GM21619 (cell line): ENCODE data around the gene MYL10.

Experiments used
- ATAC-seq: cut with Tn5 transposase; IDR thresholded peaks from one replicate; pipeline ENCODE4 v1.9.1; 2021; ENCODE audit not compliant: unreplicated experiment

The MYL10 gene

DNA sequence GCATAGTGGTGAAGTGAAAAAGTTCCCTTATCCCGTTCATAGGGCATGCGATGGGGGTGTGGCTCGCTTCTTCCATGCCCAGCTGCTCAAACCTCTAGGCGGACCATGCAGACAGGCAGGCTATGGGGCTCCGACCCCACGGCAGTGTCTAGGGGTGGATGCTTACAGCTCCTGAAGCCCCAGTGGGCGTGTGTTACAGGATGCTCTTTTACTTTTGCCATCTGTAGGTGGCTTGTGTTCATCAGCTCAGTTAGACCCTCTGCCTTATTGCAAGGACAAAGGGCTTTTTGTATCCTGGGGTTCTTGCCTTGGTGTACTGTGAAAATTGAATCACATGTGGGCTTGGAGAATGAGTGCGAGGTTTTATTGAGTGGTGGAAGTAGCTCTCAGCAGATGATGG is at the start of gene MYL10:
Gene MYL10 (minus strand): TSS at position 126 of the 400 bp plus-strand sequence. CDS start 178 bp downstream, outside the sequence.
- ATAC-seq, result no peak

GRCh38 chr7:101678658-101679057 is 49.6 kb upstream of the MYL10 start:
- ATAC-seq, result no peak

DNA sequence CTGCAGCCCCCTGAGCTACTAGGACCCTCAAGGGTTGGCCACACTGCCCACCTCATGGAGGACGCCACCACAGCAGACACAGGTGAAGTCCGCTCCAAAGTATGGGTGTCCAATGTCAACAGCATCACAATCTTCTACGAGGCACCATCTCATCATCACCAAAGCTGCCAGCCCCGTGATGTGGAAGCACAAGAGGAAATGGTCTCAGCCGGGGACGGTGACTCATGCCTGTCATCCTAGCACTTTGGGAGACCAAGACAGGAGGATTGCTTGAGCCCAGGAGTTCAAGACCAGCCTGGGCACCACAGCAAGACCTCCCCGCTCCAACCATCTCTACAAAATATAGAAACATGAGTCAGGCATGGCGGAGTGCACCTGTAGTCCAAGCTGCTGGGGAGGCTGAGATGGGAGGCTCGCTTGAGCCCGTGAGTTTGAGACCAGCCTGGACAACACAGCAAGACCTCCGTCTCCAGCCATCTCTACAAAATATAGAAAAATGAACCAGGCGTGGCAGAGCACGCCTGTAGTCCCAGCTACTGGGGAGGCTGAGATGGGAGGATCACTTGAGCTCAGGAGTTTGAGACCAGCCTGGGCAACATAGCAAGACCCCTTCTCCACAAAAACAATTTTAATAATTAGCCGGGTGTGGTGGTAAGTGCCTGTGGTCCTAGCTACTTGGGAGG is 48.8 kb upstream of the MYL10 start:
- no peak for ATAC-seq

- no peak for ATAC-seq
These were observed 48.3 kb upstream of the MYL10 start for GRCh38 chr7:101677391-101677790.

GRCh38 chr7:101676956-101677355 is 47.9 kb upstream of the MYL10 start:
- no peak for ATAC-seq

- ATAC-seq, result no peak
These were observed 47.0 kb upstream of the MYL10 start for GRCh38 chr7:101676062-101676598.

DNA sequence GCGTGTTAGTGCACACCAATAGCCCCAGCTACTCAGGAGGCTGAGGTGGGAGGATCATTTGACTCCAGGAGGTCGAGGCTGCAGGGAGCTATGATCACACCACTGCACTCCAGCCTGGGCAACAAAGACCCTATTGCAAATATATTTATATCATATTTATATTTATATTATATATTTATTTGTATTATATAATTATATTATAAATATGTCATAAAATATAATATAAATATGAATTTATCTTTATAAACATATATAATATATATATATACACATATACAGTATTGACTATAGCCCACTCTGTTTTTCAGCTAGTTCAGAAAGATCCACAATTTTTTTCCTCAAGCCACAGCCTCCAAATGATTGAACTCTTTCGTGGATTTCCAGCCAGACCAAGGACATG is 45.3 kb upstream of the MYL10 start:
- ATAC-seq, result no peak

GRCh38 chr7:101673951-101674350 is 44.9 kb upstream of the MYL10 start:
- ATAC-seq, result no peak

DNA sequence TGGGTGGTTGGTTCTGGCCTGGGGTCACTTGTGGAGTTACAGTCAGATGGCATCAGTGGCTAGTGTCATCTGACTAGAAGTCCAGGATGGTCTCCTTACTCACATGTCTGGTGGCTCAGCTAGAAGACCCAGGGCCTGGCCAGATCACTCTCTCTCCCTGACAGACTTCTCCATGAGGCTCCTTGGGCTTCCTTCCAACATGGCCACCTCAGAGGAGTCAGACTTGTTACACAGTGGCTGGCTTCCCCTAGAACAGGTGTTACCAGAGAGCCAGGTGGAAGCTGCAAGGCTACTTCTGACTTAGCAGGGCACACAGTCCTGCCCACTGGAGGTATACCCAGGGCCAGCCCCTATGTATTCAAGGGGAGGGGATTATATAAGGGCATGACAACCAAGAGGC is 44.2 kb upstream of the MYL10 start:
- no peak for ATAC-seq

GRCh38 chr7:101671371-101672356 is 42.6 kb upstream of the MYL10 start:
- no peak for ATAC-seq

DNA sequence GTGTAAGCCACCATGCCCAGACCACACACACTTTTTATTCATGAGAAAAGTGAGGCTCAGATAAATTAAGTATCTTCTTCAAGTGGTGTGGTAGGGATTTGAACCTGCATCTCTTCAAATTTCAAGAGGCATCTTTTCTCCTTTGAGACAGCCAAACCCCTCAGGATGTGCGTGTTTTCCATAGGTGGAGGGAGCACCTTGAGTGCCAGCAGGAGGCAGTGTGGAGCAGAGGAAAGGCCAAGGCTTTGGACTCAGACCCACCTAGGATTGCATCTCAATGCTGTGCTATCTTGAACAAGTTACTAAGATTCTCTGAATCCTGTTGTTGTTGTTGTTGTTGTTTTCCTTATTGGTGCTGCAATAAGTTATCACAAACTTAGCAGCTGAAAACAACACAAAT is 40.2 kb upstream of the MYL10 start:
- no peak for ATAC-seq

- ATAC-seq, result no peak
These were observed 39.6 kb upstream of the MYL10 start for GRCh38 chr7:101668726-101669125.

- no peak for ATAC-seq
These were observed 38.8 kb upstream of the MYL10 start for GRCh38 chr7:101667920-101668319.

DNA sequence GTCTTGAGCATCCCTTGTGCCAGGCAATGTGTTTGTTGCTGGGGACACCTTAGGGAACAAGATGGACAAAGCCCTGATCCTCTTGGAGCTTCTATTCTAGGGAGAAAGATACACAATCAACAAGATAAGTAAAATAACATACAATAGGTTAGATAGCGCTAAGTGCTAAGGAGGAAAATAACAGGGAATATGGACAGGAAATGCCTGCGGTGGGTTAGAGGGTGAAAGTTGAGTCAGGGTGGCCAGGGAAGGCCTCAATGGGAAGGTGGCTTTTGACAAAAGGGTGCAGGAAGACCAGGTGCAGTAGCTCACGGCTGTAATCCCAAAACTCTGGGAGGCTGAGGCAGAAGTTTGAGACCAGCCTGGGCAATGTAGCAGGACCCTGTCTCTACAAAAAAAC is 38.3 kb upstream of the MYL10 start:
- no peak for ATAC-seq

GRCh38 chr7:101666741-101667140 is 37.6 kb upstream of the MYL10 start:
- ATAC-seq, result no peak

DNA sequence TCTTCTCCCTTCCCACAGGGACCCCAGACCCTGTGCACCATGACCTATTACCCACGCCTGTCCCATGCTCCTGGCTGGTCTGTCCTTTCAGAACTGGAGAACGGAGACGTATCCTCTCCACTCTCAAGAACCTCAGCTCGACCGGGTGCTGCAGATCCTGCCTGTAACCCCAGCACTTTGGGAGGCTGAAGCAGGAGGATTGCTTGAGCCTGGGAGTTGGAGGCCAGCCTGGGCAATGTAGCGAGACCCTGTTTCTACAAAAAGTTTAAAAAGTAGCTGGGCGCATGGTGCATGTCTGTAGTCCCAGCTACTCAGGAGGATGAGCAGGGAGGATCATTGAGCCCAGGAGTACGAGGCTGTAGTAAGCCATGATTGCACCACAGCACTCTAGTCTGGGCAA is 37.2 kb upstream of the MYL10 start:
- ATAC-seq, result no peak

DNA sequence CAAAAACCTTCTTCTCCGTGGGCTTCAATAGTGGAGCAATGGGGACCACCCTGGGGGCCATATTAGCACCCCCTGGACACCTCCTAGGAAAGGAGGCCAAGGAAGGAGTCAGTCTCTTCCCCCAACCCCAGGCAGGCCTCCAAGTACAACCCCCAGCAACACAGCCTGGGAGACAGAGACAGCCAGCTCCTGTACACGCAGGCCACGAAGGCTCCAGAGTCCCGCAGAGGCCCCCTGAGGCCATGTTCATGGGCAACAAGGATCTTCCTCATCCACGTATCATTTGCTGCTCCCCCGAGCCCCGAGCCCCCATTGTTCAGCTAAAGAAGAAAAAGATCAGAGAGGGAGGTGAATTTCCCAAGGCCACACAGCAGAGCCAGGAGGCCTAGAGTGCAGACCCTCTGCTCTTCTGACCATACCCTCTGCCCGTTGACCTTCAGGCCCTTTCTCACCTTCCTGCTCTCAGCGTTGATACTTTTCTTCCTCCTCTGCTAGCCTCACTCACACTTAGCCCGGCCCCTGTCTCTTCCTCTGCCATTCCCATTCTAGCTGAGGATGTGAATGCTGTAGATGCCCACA is 35.9 kb upstream of the MYL10 start:
- no peak for ATAC-seq

GRCh38 chr7:101664436-101664835 is 35.3 kb upstream of the MYL10 start:
- no peak for ATAC-seq

- no peak for ATAC-seq
These were observed 34.7 kb upstream of the MYL10 start for GRCh38 chr7:101663747-101664146.

- no peak for ATAC-seq
These were observed 33.4 kb upstream of the MYL10 start for GRCh38 chr7:101662447-101662998.

- no peak for ATAC-seq
These were observed 30.6 kb upstream of the MYL10 start for GRCh38 chr7:101659706-101660105.
